Hematopoietic multipotent progenitor cell treated with erythropoietin and hydrocortisone succinate and interleukin-3 and kit ligand, for 8 days (in vitro differentiated cells): ENCODE measurements around the gene GNAS-AS1.
A peak's percentile ranks its signal among the peaks of the same experiment; 100 is the strongest.

Source experiments
- DNase-seq: peaks from one replicate; pipeline ENCODE4 v3.0.0-alpha.2; 2015

The GNAS-AS1 gene

GRCh38 chr20:58855506-58856389 lies 5.0 kb upstream of the GNAS-AS1 start:
- DNase-seq = no peak

- no peak for DNase-seq
Measured at GRCh38 chr20:58854638-58855471, 4.2 kb upstream of the GNAS-AS1 start.

GRCh38 chr20:58853976-58854637 lies 3.4 kb upstream of the GNAS-AS1 start:
- no peak for DNase-seq

GRCh38 chr20:58853466-58853865 lies 2.8 kb upstream of the GNAS-AS1 start:
- no peak for DNase-seq

GRCh38 chr20:58852543-58853271 lies 2.0 kb upstream of the GNAS-AS1 start, which contains the start of gene GNAS:
TSS of gene GNAS (plus strand) at chr20:58852716.
- DNase-seq = peak; percentile 43

GRCh38 chr20:58851969-58852458 lies 1.3 kb upstream of the GNAS-AS1 start:
- no peak for DNase-seq

- DNase-seq = no peak
Measured at GRCh38 chr20:58851221-58851968, 693 bp upstream of the GNAS-AS1 start.

GRCh38 chr20:58847463-58847862 lies 3.2 kb downstream of the GNAS-AS1 start:
- no peak for DNase-seq

GRCh38 chr20:58845706-58846105 lies 5.0 kb downstream of the GNAS-AS1 start:
- no peak for DNase-seq

- no peak for DNase-seq
Measured at GRCh38 chr20:58843128-58843556, 7.6 kb downstream of the GNAS-AS1 start.

- DNase-seq = no peak
Measured at GRCh38 chr20:58842276-58842675, 8.4 kb downstream of the GNAS-AS1 start.

GRCh38 chr20:58841539-58842264 lies 9.0 kb downstream of the GNAS-AS1 start:
- no peak for DNase-seq

GRCh38 chr20:58840816-58841538 lies 9.7 kb downstream of the GNAS-AS1 start:
- DNase-seq = no peak

GRCh38 chr20:58839991-58840747 lies 10.5 kb downstream of the GNAS-AS1 start:
- no peak for DNase-seq

GRCh38 chr20:58839474-58839874 lies 11.2 kb downstream of the GNAS-AS1 start:
- DNase-seq = peak; percentile 17

GRCh38 chr20:58838174-58838573 lies 12.5 kb downstream of the GNAS-AS1 start:
- DNase-seq = no peak

- no peak for DNase-seq
Measured at GRCh38 chr20:58837717-58838116, 13.0 kb downstream of the GNAS-AS1 start.

GRCh38 chr20:58836616-58837204 lies 14.0 kb downstream of the GNAS-AS1 start:
- DNase-seq = no peak

GRCh38 chr20:58835231-58835630 lies 15.5 kb downstream of the GNAS-AS1 start:
- no peak for DNase-seq
